Measurements from ENCODE around the gene CDK4. TPM values are rescaled to one million over a fixed set of nuclear protein-coding genes. Genes with fewer than 3 reads are reported as not detected.

The CDK4 gene
- total and polyA plus RNA-seq, 4 donors: 28.1 to 69.1 (median 38.2) TPM

DNA sequence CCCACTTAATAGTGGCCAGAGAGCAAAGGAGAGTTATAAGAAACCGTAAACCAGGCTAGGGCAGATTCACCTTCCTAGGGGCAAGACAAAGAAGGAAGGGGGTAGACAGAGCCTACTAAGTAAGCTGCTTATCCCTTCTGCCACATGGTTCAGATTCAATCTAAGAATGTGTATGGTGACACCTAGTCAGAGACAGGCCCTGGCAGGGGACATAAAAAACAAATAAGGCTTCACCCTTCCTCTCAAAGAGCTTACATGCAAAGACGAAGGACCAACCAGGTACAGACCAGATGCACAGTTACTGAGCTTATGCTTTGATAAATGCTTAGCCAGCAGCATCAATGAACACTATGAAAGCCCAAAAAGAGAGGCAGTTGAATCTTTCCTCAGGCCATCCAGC is 10.4 kb upstream of the CDK4 start:
- Histone ChIP-seq H3K27ac (ENCODE audit: low read depth in 1 of 2, low read length in 2 of 2) (no peak overlapping the region), H3K27me3 (ENCODE audit: control insufficient read depth in 4 of 4, insufficient read depth in 4 of 4, low read length in 3 of 4) (peaks cover 0 to 13% (median 6%) of the 10 kb centered on the region in 4 donors), H3K4me3 (ENCODE audit: low read depth in 1 of 3, low read length in 3 of 3) (no peak overlapping the region), H3K36me3 (ENCODE audit: control insufficient read depth in 4 of 4, insufficient read depth in 3 of 4, low read depth in 1 of 4, low read length in 3 of 4) (peaks cover 0 to 7% (median 0%) of the 10 kb centered on the region in 4 donors), H3K9me3 (ENCODE audit: control insufficient read depth in 4 of 4, low read length in 3 of 4) (no peaks in the 10 kb centered on the region), H3K4me1 (ENCODE audit: control insufficient read depth in 4 of 4, insufficient read depth in 4 of 4, low read length in 3 of 4) (peaks cover 5 to 30% (median 20%) of the 10 kb centered on the region in 4 donors), H3K9ac (ENCODE audit: low read depth in 1 of 2, low read length in 2 of 2) (no peak overlapping the region)
- no peak for DNase-seq (ENCODE audit: low spot score)
- WGBS: 94% methylated on average over 2 of the region's 2 CpGs
- TF ChIP-seq ZBTB33 (IDR thresholded peaks at IDR 0.05) (no peak), RAD21 (IDR thresholded peaks at IDR 0.05) (no peak), JUND (IDR thresholded peaks at IDR 0.05) (no peak)

- Histone ChIP-seq H3K27me3 (ENCODE audit: control insufficient read depth in 4 of 4, insufficient read depth in 4 of 4, low read length in 3 of 4) (peaks cover 0 to 11% (median 5%) of the 10 kb centered on the region in 4 donors), H3K4me1 (ENCODE audit: control insufficient read depth in 4 of 4, insufficient read depth in 4 of 4, low read length in 3 of 4) (peaks cover 3 to 28% (median 19%) of the 10 kb centered on the region in 4 donors), H3K9me3 (ENCODE audit: control insufficient read depth in 4 of 4, low read length in 3 of 4) (no peaks in the 10 kb centered on the region), H3K36me3 (ENCODE audit: control insufficient read depth in 4 of 4, insufficient read depth in 3 of 4, low read depth in 1 of 4, low read length in 3 of 4) (peaks cover 0 to 7% (median 0%) of the 10 kb centered on the region in 4 donors), H3K27ac (ENCODE audit: low read depth in 1 of 2, low read length in 2 of 2) (no peak overlapping the region), H3K4me3 (ENCODE audit: low read depth in 1 of 3, low read length in 3 of 3) (no peak overlapping the region), H3K9ac (ENCODE audit: low read depth in 1 of 2, low read length in 2 of 2) (no peak overlapping the region)
- TF ChIP-seq, protein P1, sequence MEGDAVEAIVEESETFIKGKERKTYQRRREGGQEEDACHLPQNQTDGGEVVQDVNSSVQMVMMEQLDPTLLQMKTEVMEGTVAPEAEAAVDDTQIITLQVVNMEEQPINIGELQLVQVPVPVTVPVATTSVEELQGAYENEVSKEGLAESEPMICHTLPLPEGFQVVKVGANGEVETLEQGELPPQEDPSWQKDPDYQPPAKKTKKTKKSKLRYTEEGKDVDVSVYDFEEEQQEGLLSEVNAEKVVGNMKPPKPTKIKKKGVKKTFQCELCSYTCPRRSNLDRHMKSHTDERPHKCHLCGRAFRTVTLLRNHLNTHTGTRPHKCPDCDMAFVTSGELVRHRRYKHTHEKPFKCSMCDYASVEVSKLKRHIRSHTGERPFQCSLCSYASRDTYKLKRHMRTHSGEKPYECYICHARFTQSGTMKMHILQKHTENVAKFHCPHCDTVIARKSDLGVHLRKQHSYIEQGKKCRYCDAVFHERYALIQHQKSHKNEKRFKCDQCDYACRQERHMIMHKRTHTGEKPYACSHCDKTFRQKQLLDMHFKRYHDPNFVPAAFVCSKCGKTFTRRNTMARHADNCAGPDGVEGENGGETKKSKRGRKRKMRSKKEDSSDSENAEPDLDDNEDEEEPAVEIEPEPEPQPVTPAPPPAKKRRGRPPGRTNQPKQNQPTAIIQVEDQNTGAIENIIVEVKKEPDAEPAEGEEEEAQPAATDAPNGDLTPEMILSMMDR (IDR thresholded peaks at IDR 0.05; ENCODE audit: low read depth, low read length, missing input control): no peak
- TF ChIP-seq YY1 (IDR thresholded peaks at IDR 0.05) (no peak), FOXA2 (IDR thresholded peaks at IDR 0.05) (no peak), HNF4G (IDR thresholded peaks at IDR 0.05) (no peak), SP1 (IDR thresholded peaks at IDR 0.05) (no peak), ZBTB33 (IDR thresholded peaks at IDR 0.05) (no peak)
- TF ChIP-seq, protein P2, sequence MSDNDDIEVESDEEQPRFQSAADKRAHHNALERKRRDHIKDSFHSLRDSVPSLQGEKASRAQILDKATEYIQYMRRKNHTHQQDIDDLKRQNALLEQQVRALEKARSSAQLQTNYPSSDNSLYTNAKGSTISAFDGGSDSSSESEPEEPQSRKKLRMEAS (IDR thresholded peaks at IDR 0.05): no peak
- TF ChIP-seq, protein P3, sequence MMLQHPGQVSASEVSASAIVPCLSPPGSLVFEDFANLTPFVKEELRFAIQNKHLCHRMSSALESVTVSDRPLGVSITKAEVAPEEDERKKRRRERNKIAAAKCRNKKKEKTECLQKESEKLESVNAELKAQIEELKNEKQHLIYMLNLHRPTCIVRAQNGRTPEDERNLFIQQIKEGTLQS (IDR thresholded peaks at IDR 0.05): no peak
- WGBS: 94% methylated on average over 4 of the region's 4 CpGs
- no peak for DNase-seq (ENCODE audit: low spot score)
Measured at GRCh38 chr12:57761391-57761998, 9.4 kb upstream of the CDK4 start.
